HEK293 (cell line): ENCODE data around the gene TMEM259.

Source experiments
- CTCF ChIA-PET: fragments of 350-600 bp; formaldehyde crosslinking; extraction: SDS; loops from one replicate; lab custom pipeline; 2021; ENCODE audit warnings: antibody characterized with exemption; lab: Yijun Ruan, JAX
- POLR2A ChIA-PET: fragments of 300-600 bp; formaldehyde crosslinking; extraction: SDS; loops from one replicate; lab custom pipeline; 2020; ENCODE audit warnings: antibody characterized with exemption, inconsistent platforms; lab: Yijun Ruan, JAX
- H3K27ac ChIP-seq: fragments of 200-500 bp; sonication (Bioruptor generic); 2 replicates; pipeline ENCODE4 v1.5.1; 2014; ENCODE audit warnings: low read depth, low read length, control low read depth, inconsistent platforms; ENCODE audit errors: extremely low read depth
- H3K36me3 ChIP-seq, 2 experiments: fragments of 200-500 bp in 1 of 2; sonication (Bioruptor generic) in 1 of 2; 1 replicate in 1 of 2; 2 replicates in 1 of 2; pipeline ENCODE4 v1.5.1; 2014 to 2017; ENCODE audit warnings: inconsistent platforms in 2 of 2, low read length in 2 of 2; ENCODE audit not compliant: control insufficient read depth in 2 of 2, insufficient read depth in 1 of 2
- H3K4me1 ChIP-seq: fragments of 200-500 bp; sonication (Bioruptor generic); 2 replicates; pipeline ENCODE4 v1.5.1; 2014; ENCODE audit warnings: mild to moderate bottlenecking, low read length, inconsistent platforms; ENCODE audit not compliant: control insufficient read depth, insufficient read depth
- H3K4me3 ChIP-seq: 2 replicates; pipeline ENCODE4 v1.5.1; 2011; ENCODE audit warnings: low read depth, mild to moderate bottlenecking, control low read depth, low read length, moderate library complexity
- H3K9me3 ChIP-seq: fragments of 200-500 bp; sonication (Bioruptor generic); 2 replicates; pipeline ENCODE4 v1.5.1; 2014; ENCODE audit warnings: low read depth, low read length, inconsistent platforms; ENCODE audit not compliant: control insufficient read depth, insufficient read depth
- CTCF ChIP-seq: fragments of 450-650 bp; formaldehyde crosslinking; IDR thresholded peaks from 2 replicates; pipeline ENCODE4 v1.5.1; 2016; ENCODE audit warnings: missing biosample characterization, missing genetic modification characterization
- EGR2 ChIP-seq: fragments of 450-650 bp; formaldehyde crosslinking; IDR thresholded peaks from 2 replicates; pipeline ENCODE4 v1.5.1; 2016; ENCODE audit warnings: low read depth, missing biosample characterization, missing genetic modification characterization
- HIC1 ChIP-seq: fragments of 450-650 bp; formaldehyde crosslinking; IDR thresholded peaks from 2 replicates; pipeline ENCODE4 v1.5.1; 2016; ENCODE audit warnings: missing biosample characterization, missing genetic modification characterization
- KLF10 ChIP-seq: fragments of 450-650 bp; IDR thresholded peaks from 2 replicates; pipeline ENCODE4 v1.5.1; 2018; ENCODE audit warnings: missing biosample characterization, mild to moderate bottlenecking, missing genetic modification characterization
- KLF9 ChIP-seq: fragments of 450-650 bp; formaldehyde crosslinking; IDR thresholded peaks from 2 replicates; pipeline ENCODE4 v1.5.1; 2016; ENCODE audit warnings: missing biosample characterization, missing genetic modification characterization, low read depth
- PRDM2 ChIP-seq: fragments of 450-650 bp; formaldehyde crosslinking; IDR thresholded peaks from 2 replicates; pipeline ENCODE4 v1.5.1; 2016; ENCODE audit warnings: missing biosample characterization, missing genetic modification characterization, borderline replicate concordance
- REPIN1 ChIP-seq: fragments of 450-650 bp; formaldehyde crosslinking; IDR thresholded peaks from 2 replicates; pipeline ENCODE4 v1.5.1; 2017; ENCODE audit warnings: missing biosample characterization, missing genetic modification characterization, low read depth
- TCF7L2 ChIP-seq: IDR thresholded peaks from 2 replicates; pipeline ENCODE4 v1.6.1; 2011; ENCODE audit warnings: low read depth, mild to moderate bottlenecking, inconsistent platforms, low read length, moderate library complexity, borderline replicate concordance
- ZBTB17 ChIP-seq: fragments of 450-650 bp; formaldehyde crosslinking; IDR thresholded peaks from 2 replicates; pipeline ENCODE4 v1.5.1; 2016; ENCODE audit warnings: missing biosample characterization, missing genetic modification characterization
- ZBTB20 ChIP-seq: fragments of 450-650 bp; formaldehyde crosslinking; IDR thresholded peaks from 2 replicates; pipeline ENCODE4 v1.5.1; 2016; ENCODE audit warnings: missing biosample characterization, missing genetic modification characterization
- ZFP3 ChIP-seq: fragments of 450-650 bp; formaldehyde crosslinking; IDR thresholded peaks from 2 replicates; pipeline ENCODE4 v1.5.1; 2016; ENCODE audit warnings: low read depth, missing biosample characterization, missing genetic modification characterization
- ZNF133 ChIP-seq: fragments of 450-650 bp; formaldehyde crosslinking; IDR thresholded peaks from 2 replicates; pipeline ENCODE4 v1.5.1; 2016; ENCODE audit warnings: missing biosample characterization, missing genetic modification characterization
- ZNF184 ChIP-seq: fragments of 450-650 bp; IDR thresholded peaks from 2 replicates; pipeline ENCODE4 v1.5.1; 2018; ENCODE audit warnings: missing biosample characterization, mild to moderate bottlenecking, missing genetic modification characterization
- ZNF280D ChIP-seq: fragments of 450-650 bp; formaldehyde crosslinking; IDR thresholded peaks from 2 replicates; pipeline ENCODE4 v1.5.1; 2016; ENCODE audit warnings: missing biosample characterization, missing genetic modification characterization
- ZNF426 ChIP-seq: fragments of 450-650 bp; formaldehyde crosslinking; IDR thresholded peaks from 2 replicates; pipeline ENCODE4 v1.5.1; 2017; ENCODE audit warnings: missing biosample characterization, missing genetic modification characterization, mild to moderate bottlenecking, inconsistent platforms, moderate library complexity
- ZNF660 ChIP-seq: fragments of 450-650 bp; IDR thresholded peaks from 2 replicates; pipeline ENCODE4 v1.5.1; 2018; ENCODE audit warnings: missing biosample characterization, mild to moderate bottlenecking, missing genetic modification characterization
- ZNF664 ChIP-seq: fragments of 450-650 bp; formaldehyde crosslinking; IDR thresholded peaks from 2 replicates; pipeline ENCODE4 v1.5.1; 2016; ENCODE audit warnings: missing biosample characterization, missing genetic modification characterization
- ZNF677 ChIP-seq: fragments of 450-650 bp; IDR thresholded peaks from 2 replicates; pipeline ENCODE4 v1.5.0; 2018; ENCODE audit warnings: missing biosample characterization, mild to moderate bottlenecking, missing genetic modification characterization, moderate library complexity
- ZNF707 ChIP-seq: fragments of 450-650 bp; formaldehyde crosslinking; IDR thresholded peaks from 2 replicates; pipeline ENCODE4 v1.5.1; 2016; ENCODE audit warnings: missing biosample characterization, missing genetic modification characterization
- ZSCAN4 ChIP-seq: fragments of 450-650 bp; formaldehyde crosslinking; IDR thresholded peaks from 2 replicates; pipeline ENCODE4 v1.5.1; 2017; ENCODE audit warnings: missing biosample characterization, missing genetic modification characterization

TMEM259 gene

GRCh38 chr19:1009041-1009980 is 11.6 kb downstream of the TMEM259 start (continued):
- no peak for TF ChIP-seq ZNF280D (tag by site-specific recombination)
- TF ChIP-seq TCF7L2: no peak
- TF ChIP-seq KLF9: no peak
- TF ChIP-seq ZBTB20 (tag by site-specific recombination): no peak
- no peak for TF ChIP-seq ZBTB17
- no peak for TF ChIP-seq CTCF

- Histone ChIP-seq H3K4me1 (no peaks in the 10 kb centered on the region), H3K27ac (no peak overlapping the region), H3K36me3 (peaks cover 0 to 35% of the 10 kb centered on the region in 2 experiments; a peak in 1 of 3 replicates), H3K4me3 (no peak overlapping the region), H3K9me3 (no peaks in the 10 kb centered on the region)
- ChIA-PET CTCF (no interaction called here), POLR2A (interaction anchor here (0.5 kb wide), 1 partner anchor 17 kb away, joined by 3 read pairs; no protein-coding TSS in a partner anchor)
- TF ChIP-seq HIC1 (tag by site-specific recombination) (peak; percentile 65), KLF10 (tag by site-specific recombination) (no peak), ZNF133 (tag by site-specific recombination) (no peak), ZNF660 (tag by site-specific recombination) (no peak), PRDM2 (tag by site-specific recombination) (no peak), EGR2 (tag by site-specific recombination) (0 out of 2 replicates have a peak, but pooled peaks have one; percentile 6), ZNF426 (no peak), REPIN1 (tag by site-specific recombination) (no peak), ZNF677 (no peak), ZSCAN4 (no peak), ZNF184 (tag by site-specific recombination) (no peak), ZNF707 (tag by site-specific recombination) (no peak), ZFP3 (tag by site-specific recombination) (peak; percentile 98), ZNF664 (tag by site-specific recombination) (no peak)
Observed at GRCh38 chr19:1008268-1009040, 12.5 kb downstream of the TMEM259 start.
